ENCODE data around the gene SIN3A. TPM values are rescaled to one million over a fixed set of nuclear protein-coding genes. Genes with fewer than 3 reads are reported as not detected.

Gene SIN3A
- total and polyA plus RNA-seq, 2 of the 4 experiments (the other 2 are of a cell fraction): 21.2 to 31.5 TPM

DNA sequence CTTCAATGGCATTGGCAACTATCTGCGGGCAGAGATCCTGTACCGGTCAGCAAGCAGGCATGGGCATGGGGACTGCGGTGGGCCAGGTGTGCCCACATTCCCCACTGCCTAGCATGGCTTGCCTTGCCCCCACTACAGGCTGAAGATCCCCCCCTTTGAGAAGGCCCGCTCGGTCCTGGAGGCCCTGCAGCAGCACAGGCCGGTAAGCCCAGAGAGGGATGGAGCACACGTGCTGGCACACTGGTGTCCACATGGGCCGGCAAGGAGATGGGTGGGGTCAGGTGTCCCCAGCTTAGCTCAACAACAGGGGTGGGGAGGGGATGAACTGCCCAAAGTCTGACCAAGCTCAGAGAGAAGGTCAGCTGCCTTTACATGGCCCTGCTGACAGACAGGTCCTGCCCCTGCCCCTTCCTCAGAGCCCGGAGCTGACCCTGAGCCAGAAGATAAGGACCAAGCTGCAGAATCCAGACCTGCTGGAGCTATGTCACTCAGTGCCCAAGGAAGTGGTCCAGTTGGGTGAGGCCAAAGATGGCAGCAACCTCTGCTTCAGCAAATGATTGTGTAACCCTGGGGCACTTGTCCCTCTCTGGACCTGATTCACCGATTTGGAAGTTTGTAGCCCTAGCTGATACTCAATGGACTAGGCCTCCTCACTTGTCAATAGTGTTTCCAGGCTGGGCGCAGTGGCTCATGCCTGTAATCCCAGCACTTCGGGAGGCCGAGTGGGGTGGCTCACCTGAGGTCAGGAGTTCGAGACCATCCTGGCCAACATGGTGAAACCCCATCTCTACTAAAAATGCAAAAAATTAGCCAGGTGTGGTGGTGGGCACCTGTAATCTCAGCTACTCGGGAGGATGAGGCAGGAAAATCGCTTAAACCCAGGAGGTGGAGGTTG lies 99.1 kb downstream of the SIN3A start:
- CTCF ChIA-PET: interaction anchor here (1.6 kb wide), 1 partner anchor 15 kb away, joined by 5 read pairs; no protein-coding TSS in a partner anchor
- Histone ChIP-seq H2AK9ac (replicated peaks; ENCODE audit: low read depth, low read length, poor library complexity) (no peak overlapping the region), H3K36me3 (ENCODE audit: control insufficient read depth, insufficient read depth, low read length) (peaks cover 21% of the 10 kb centered on the region), H3K9me3 (ENCODE audit: control insufficient read depth, insufficient read depth, low read length) (no peaks in the 10 kb centered on the region), H2BK120ac (ENCODE audit: low read depth, low read length) (no peak overlapping the region), H2BK5ac (ENCODE audit: low read depth, low read length, poor library complexity, severe bottlenecking) (no peak overlapping the region), H3K9me1 (ENCODE audit: insufficient read depth, low read length) (peaks cover 20% of the 10 kb centered on the region), H2BK20ac (ENCODE audit: low read depth, low read length) (no peak overlapping the region), H4K8ac (ENCODE audit: low read depth in 2 of 2, low read length in 2 of 2) (no peak overlapping the region), H3K27ac (ENCODE audit: insufficient read depth, low read length) (no peak overlapping the region), H3K4me1 (ENCODE audit: control insufficient read depth, insufficient read depth, low read length) (peaks cover 3% of the 10 kb centered on the region; the same call in 1 of the 2 replicates), H3K27me3 (ENCODE audit: control insufficient read depth, insufficient read depth, low read length) (0 out of 2 replicates have a peak, but pooled peaks cover 2% of the 10 kb centered on the region), H4K5ac (ENCODE audit: low read depth, low read length) (no peak overlapping the region), H3K79me1 (ENCODE audit: low read depth in 1 of 2, low read length in 2 of 2) (no peaks in the 10 kb centered on the region), H3K4me2 (ENCODE audit: low read depth, low read length) (no peak overlapping the region), H3K4me3 (ENCODE audit: insufficient read depth, low read depth, low read length) (no peak overlapping the region), H2AFZ (replicated peaks; ENCODE audit: low read length, poor library complexity) (peak overlapping the region; percentile 48), H3K56ac (ENCODE audit: extremely low read depth, insufficient read depth, low read length) (no peak overlapping the region), H3K23ac (ENCODE audit: low read depth, low read length) (no peak overlapping the region), H2AK5ac (ENCODE audit: low read depth, low read length) (no peak overlapping the region), H2BK15ac (ENCODE audit: low read depth, low read length) (no peak overlapping the region), H4K20me1 (ENCODE audit: insufficient read depth, low read length) (no peaks in the 10 kb centered on the region; the same call in 1 of the 2 replicates), H3K18ac (ENCODE audit: low read depth, low read length) (no peak overlapping the region), H3K14ac (replicated peaks; ENCODE audit: low read depth, low read length) (no peak overlapping the region), H3K4ac (ENCODE audit: low read depth, low read length) (no peak overlapping the region), H4K91ac (ENCODE audit: insufficient read depth, low read depth, low read length) (no peak overlapping the region), H3K9ac (ENCODE audit: low read depth, low read length) (no peak overlapping the region)
- POLR2A ChIA-PET (ENCODE audit: unreplicated experiment): interaction anchor here (0.7 kb wide), 1 partner anchor 321 kb away, joined by 4 read pairs; no protein-coding TSS in a partner anchor
- no peak for ATAC-seq (ENCODE audit: low read depth)
- in situ Hi-C loops (cut with MboI; ENCODE audit: low sequenced_read_pairs): no loop called here
- no peak for DNase-seq
- dilution Hi-C loops (cut with HindIII; ENCODE audit: low sequenced_read_pairs, unreplicated experiment): no loop called here
- no TSS peak for BruUV-seq (replicated peaks)
- 79% methylated on average over 5 of the region's 16 CpGs; no CpG with 5 or more reads in 1 of the 2 experiments for WGBS, 2 experiments (ENCODE audit: extremely low coverage in 2 of 2, insufficient read length in 1 of 2)
- intact Hi-C loops (cut with micrococcal nuclease): no loop called here
- TF ChIP-seq POLR2A (IDR thresholded peaks at IDR 0.05; ENCODE audit: low read depth, low read length) (no peak), CHD1 (IDR thresholded peaks at IDR 0.05; ENCODE audit: low read depth, low read length) (no peak), CEBPB (IDR thresholded peaks at IDR 0.05; ENCODE audit: low read depth, low read length) (no peak; the same call in 1 of the 2 replicates), USF2 (IDR thresholded peaks at IDR 0.05; ENCODE audit: low read depth, low read length) (no peak), RFX5 (IDR thresholded peaks at IDR 0.05; ENCODE audit: low read depth, low read length) (no peak), FOS (IDR thresholded peaks at IDR 0.05; ENCODE audit: low read depth, low read length) (no peak), RAD21 (IDR thresholded peaks at IDR 0.05; ENCODE audit: low read length) (no peak), NFE2L2 (IDR thresholded peaks at IDR 0.05; ENCODE audit: low read depth, low read length) (no peak), MAFK (IDR thresholded peaks at IDR 0.05; ENCODE audit: low read depth, low read length) (no peak), SMC3 (IDR thresholded peaks at IDR 0.05; ENCODE audit: low read depth, low read length) (no peak), RCOR1 (IDR thresholded peaks at IDR 0.05; ENCODE audit: insufficient replicate concordance, low read length) (no peak), ELK1 (IDR thresholded peaks at IDR 0.05; ENCODE audit: borderline replicate concordance, low read depth, low read length) (no peak), MAZ (IDR thresholded peaks at IDR 0.05; ENCODE audit: borderline replicate concordance, low read depth, low read length) (no peak)
- TF ChIP-seq, protein P1, sequence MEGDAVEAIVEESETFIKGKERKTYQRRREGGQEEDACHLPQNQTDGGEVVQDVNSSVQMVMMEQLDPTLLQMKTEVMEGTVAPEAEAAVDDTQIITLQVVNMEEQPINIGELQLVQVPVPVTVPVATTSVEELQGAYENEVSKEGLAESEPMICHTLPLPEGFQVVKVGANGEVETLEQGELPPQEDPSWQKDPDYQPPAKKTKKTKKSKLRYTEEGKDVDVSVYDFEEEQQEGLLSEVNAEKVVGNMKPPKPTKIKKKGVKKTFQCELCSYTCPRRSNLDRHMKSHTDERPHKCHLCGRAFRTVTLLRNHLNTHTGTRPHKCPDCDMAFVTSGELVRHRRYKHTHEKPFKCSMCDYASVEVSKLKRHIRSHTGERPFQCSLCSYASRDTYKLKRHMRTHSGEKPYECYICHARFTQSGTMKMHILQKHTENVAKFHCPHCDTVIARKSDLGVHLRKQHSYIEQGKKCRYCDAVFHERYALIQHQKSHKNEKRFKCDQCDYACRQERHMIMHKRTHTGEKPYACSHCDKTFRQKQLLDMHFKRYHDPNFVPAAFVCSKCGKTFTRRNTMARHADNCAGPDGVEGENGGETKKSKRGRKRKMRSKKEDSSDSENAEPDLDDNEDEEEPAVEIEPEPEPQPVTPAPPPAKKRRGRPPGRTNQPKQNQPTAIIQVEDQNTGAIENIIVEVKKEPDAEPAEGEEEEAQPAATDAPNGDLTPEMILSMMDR (conservative IDR thresholded peaks at IDR 0.05; ENCODE audit: low read depth, low read length): no peak

Data from IMR-90 (cell line).